IMR-90 (cell line): ENCODE results near the gene GGPS1. TPM values are rescaled to one million over a fixed set of nuclear protein-coding genes. Genes with fewer than 3 reads are reported as not detected.

Experiments
- ATAC-seq: fragments of 200-7000 bp; cut with Tn5 transposase; 2 replicates; pipeline ENCODE4 v1.9.1; 2020; ENCODE audit warnings: low read depth, mild to moderate bottlenecking, moderate library complexity
- BruUV-seq: library from RNA; stranded (reverse); fragments of 400-500 nt; replicated peaks from 2 replicates; lab custom pipeline; 2021; lab: Mats Ljungman, UMichigan
- CTCF ChIA-PET: fragments of 300-600 bp; formaldehyde crosslinking; extraction: SDS; loops from one replicate; lab custom pipeline; 2021; ENCODE audit warnings: antibody characterized with exemption; lab: Yijun Ruan, JAX
- POLR2A ChIA-PET: fragments of 300-600 bp; sonication (Branson Sonifier 250); formaldehyde crosslinking; loops from one replicate; lab custom pipeline; 2022; ENCODE audit warnings: antibody characterized with exemption; ENCODE audit not compliant: unreplicated experiment; lab: Charles Lee
- DNase-seq: peaks from one replicate; pipeline ENCODE4 v3.0.0; 2013
- H2AFZ ChIP-seq: replicated peaks from 2 replicates; pipeline ENCODE3; 2013; ENCODE audit warnings: low read length, mild to moderate bottlenecking; ENCODE audit not compliant: poor library complexity
- H2AK5ac ChIP-seq: 2 replicates; pipeline ENCODE4 v1.6.1; 2013; ENCODE audit warnings: low read depth, low read length, inconsistent platforms
- H2AK9ac ChIP-seq: replicated peaks from 2 replicates; pipeline ENCODE3; 2013; ENCODE audit warnings: mild to moderate bottlenecking, low read depth, low read length, moderate library complexity; ENCODE audit not compliant: poor library complexity
- H2BK120ac ChIP-seq: 2 replicates; pipeline ENCODE4 v1.6.1; 2013; ENCODE audit warnings: low read depth, low read length, inconsistent platforms
- H2BK15ac ChIP-seq: 3 replicates; pipeline ENCODE4 v1.6.1; 2013; ENCODE audit warnings: low read depth, low read length, inconsistent platforms
- H2BK20ac ChIP-seq: 2 replicates; pipeline ENCODE4 v1.6.1; 2013; ENCODE audit warnings: low read depth, mild to moderate bottlenecking, inconsistent platforms, low read length, moderate library complexity
- H2BK5ac ChIP-seq: 2 replicates; pipeline ENCODE4 v1.6.1; 2013; ENCODE audit warnings: mild to moderate bottlenecking, low read depth, low read length, inconsistent platforms; ENCODE audit not compliant: poor library complexity, severe bottlenecking
- H3K14ac ChIP-seq: replicated peaks from 2 replicates; pipeline ENCODE4 v1.6.1; 2013; ENCODE audit warnings: low read depth, low read length, inconsistent platforms
- H3K18ac ChIP-seq: 2 replicates; pipeline ENCODE4 v1.6.1; 2013; ENCODE audit warnings: low read depth, low read length, control low read depth
- H3K23ac ChIP-seq: 2 replicates; pipeline ENCODE4 v1.6.1; 2013; ENCODE audit warnings: low read depth, low read length, inconsistent platforms
- H3K27ac ChIP-seq: 2 replicates; pipeline ENCODE4 v1.5.1; 2013; ENCODE audit warnings: mild to moderate bottlenecking, control low read depth, low read length; ENCODE audit not compliant: insufficient read depth
- H3K27me3 ChIP-seq: 2 replicates; pipeline ENCODE4 v1.6.1; 2013; ENCODE audit warnings: low read length; ENCODE audit not compliant: control insufficient read depth, insufficient read depth
- H3K36me3 ChIP-seq: 2 replicates; pipeline ENCODE4 v1.6.1; 2013; ENCODE audit warnings: low read length, mixed read lengths; ENCODE audit not compliant: control insufficient read depth, insufficient read depth
- H3K4ac ChIP-seq: 2 replicates; pipeline ENCODE4 v1.6.1; 2013; ENCODE audit warnings: low read depth, low read length, inconsistent platforms
- H3K4me1 ChIP-seq: 2 replicates; pipeline ENCODE4 v1.6.1; 2013; ENCODE audit warnings: low read length, mixed read lengths; ENCODE audit not compliant: control insufficient read depth, insufficient read depth
- H3K4me2 ChIP-seq: 2 replicates; pipeline ENCODE4 v1.6.1; 2013; ENCODE audit warnings: low read depth, mild to moderate bottlenecking, control low read depth, low read length, moderate library complexity
- H3K4me3 ChIP-seq: 2 replicates; pipeline ENCODE4 v1.5.1; 2013; ENCODE audit warnings: low read depth, mild to moderate bottlenecking, control low read depth, low read length, moderate library complexity; ENCODE audit not compliant: insufficient read depth
- H3K56ac ChIP-seq: 2 replicates; pipeline ENCODE4 v1.6.1; 2013; ENCODE audit warnings: low read length, inconsistent platforms; ENCODE audit not compliant: insufficient read depth; ENCODE audit errors: extremely low read depth
- H3K79me1 ChIP-seq, 2 experiments: 2 replicates each; pipeline ENCODE4 v1.6.1; 2013; ENCODE audit warnings: low read length in 2 of 2, inconsistent platforms in 1 of 2, low read depth in 1 of 2
- H3K9ac ChIP-seq: 2 replicates; pipeline ENCODE4 v1.6.1; 2013; ENCODE audit warnings: low read depth, low read length, control low read depth
- H3K9me1 ChIP-seq: 2 replicates; pipeline ENCODE4 v1.6.1; 2013; ENCODE audit warnings: low read length, inconsistent platforms; ENCODE audit not compliant: insufficient read depth
- H3K9me3 ChIP-seq: 2 replicates; pipeline ENCODE4 v1.6.1; 2013; ENCODE audit warnings: low read length; ENCODE audit not compliant: control insufficient read depth, insufficient read depth
- H4K20me1 ChIP-seq: 2 replicates; pipeline ENCODE4 v1.6.1; 2013; ENCODE audit warnings: low read length, inconsistent platforms; ENCODE audit not compliant: insufficient read depth
- H4K5ac ChIP-seq: 2 replicates; pipeline ENCODE4 v1.6.1; 2013; ENCODE audit warnings: mild to moderate bottlenecking, low read depth, low read length, control low read depth
- H4K8ac ChIP-seq, 2 experiments: 2 replicates each; pipeline ENCODE4 v1.6.1; 2013; ENCODE audit warnings: low read depth in 2 of 2, low read length in 2 of 2, control low read depth in 1 of 2, inconsistent platforms in 1 of 2
- H4K91ac ChIP-seq: 2 replicates; pipeline ENCODE4 v1.6.1; 2013; ENCODE audit warnings: low read depth, low read length, inconsistent platforms; ENCODE audit not compliant: insufficient read depth
- SMC3 ChIP-seq: fragments of 150-350 bp; IDR thresholded peaks from 2 replicates; pipeline ENCODE4 v1.6.1; 2016; ENCODE audit warnings: low read depth, mild to moderate bottlenecking, antibody characterized with exemption, low read length, moderate library complexity
- WGBS, 2 experiments: methylation state at CpG; one replicate each; pipeline versions ENCODE4 v1.1.5 to v1.1.7; 2013; ENCODE audit warnings: missing lambda C conversion rate in 2 of 2; ENCODE audit not compliant: insufficient read length in 1 of 2; ENCODE audit errors: extremely low coverage in 2 of 2; 5-methylcytosine and 5-hydroxymethylcytosine counted together
- dilution Hi-C: fragments of 300-500 bp; cut with HindIII; formaldehyde crosslinking; loops from one replicate; pipeline ENCODE4 v1.14.3; 2018; ENCODE audit warnings: low sequenced_read_pairs; ENCODE audit not compliant: unreplicated experiment
- in situ Hi-C: fragments of 300-500 bp; cut with MboI; formaldehyde crosslinking; loops from 3 replicates; pipeline ENCODE4 v1.14.3; 2019; ENCODE audit warnings: low sequenced_read_pairs, inconsistent platforms, mixed read lengths
- intact Hi-C: fragments of 100-400 bp; cut with micrococcal nuclease; formaldehyde crosslinking; loops from 2 replicates; pipeline ENCODE4 v1.10.0; 2022
- polyA plus RNA-seq, 3 experiments: library from polyadenylated mRNA; depleted of rRNA; stranded (reverse); fragments of >200 nt; gene quantifications; 2 replicates each; pipeline ENCODE4 v1.2.3, GENCODE V29; 2012; ENCODE audit warnings: low replicate concordance in 1 of 3
- total RNA-seq: library from RNA; depleted of rRNA; stranded (reverse); fragments of >200 nt; gene quantifications from 2 replicates; pipeline ENCODE4 v1.2.3, GENCODE V29; 2012

Gene GGPS1
- total and polyA plus RNA-seq, 2 of the 4 experiments (the other 2 are of a cell fraction): 16.4 to 21.5 TPM

DNA sequence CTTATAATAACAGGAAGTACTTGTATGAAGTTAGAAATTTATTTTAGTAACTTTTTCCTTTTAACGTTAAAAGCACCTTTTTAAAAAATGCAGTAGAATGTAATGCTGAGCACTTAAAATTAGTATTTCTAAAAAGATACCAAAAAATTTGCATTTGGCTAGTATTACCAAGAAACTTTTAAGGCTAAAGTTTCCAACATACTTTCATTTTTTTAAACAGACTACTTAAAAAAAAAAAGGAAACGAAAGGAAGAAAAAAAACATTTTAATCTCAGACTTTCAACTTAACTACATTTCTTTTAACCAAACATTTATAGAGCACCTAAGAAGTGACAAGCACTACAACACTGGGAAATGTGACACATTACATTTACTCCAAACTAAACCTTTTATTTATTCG lies 3.2 kb upstream of the GGPS1 start:
- no peak for DNase-seq
- Histone ChIP-seq H3K23ac (no peak overlapping the region), H2BK15ac (no peak overlapping the region), H3K4me2 (peak overlapping the region; percentile 70; the same call in 1 of the 2 replicates), H3K18ac (no peak overlapping the region), H3K27ac (no peak overlapping the region), H4K91ac (no peak overlapping the region), H2AK9ac (no peak overlapping the region), H4K5ac (no peak overlapping the region), H3K56ac (no peak overlapping the region), H3K4me3 (no peak overlapping the region), H4K8ac (no peak overlapping the region), H3K79me1 (peaks cover 0 to 40% of the 10 kb centered on the region in 2 experiments; a peak in 3 of 4 replicates), H2BK120ac (no peak overlapping the region), H3K36me3 (peaks cover 1% of the 10 kb centered on the region; the same call in 1 of the 2 replicates), H2BK20ac (no peak overlapping the region), H3K4ac (no peak overlapping the region), H2AFZ (no peak overlapping the region), H2AK5ac (no peak overlapping the region), H2BK5ac (no peak overlapping the region), H3K9me1 (0 out of 2 replicates have a peak, but pooled peaks cover 4% of the 10 kb centered on the region), H3K14ac (no peak overlapping the region), H4K20me1 (peaks cover 71% of the 10 kb centered on the region), H3K27me3 (no peaks in the 10 kb centered on the region), H3K9me3 (no peaks in the 10 kb centered on the region), H3K9ac (no peak overlapping the region), H3K4me1 (no peaks in the 10 kb centered on the region)
- no TSS peak for BruUV-seq
- no peak for ATAC-seq
- dilution Hi-C loops: no loop called here
- ChIA-PET POLR2A (interaction anchor here (0.5 to 0.6 kb wide), 2 partner anchors 19 to 138 kb away, joined by 3 to 4 read pairs; no protein-coding TSS in a partner anchor), CTCF (no interaction called here)
- in situ Hi-C loops: no loop called here
- TF ChIP-seq SMC3: no peak
- intact Hi-C loops: no loop called here
- 100% methylated on average over 1 of the region's 3 CpGs; no CpG with 5 or more reads in 1 of the 2 experiments for WGBS, 2 experiments
